Fibroblast of lung (primary cell): ENCODE measurements around the gene SRRM3. TPM values are rescaled to one million over a fixed set of nuclear protein-coding genes. Genes with fewer than 3 reads are reported as not detected.

Source experiments
- DNase-seq, 2 donors: peaks; one replicate each; pipeline versions ENCODE4 v3.0.0 to v3.0.0-alpha.2; 2010; ENCODE audit warnings: low read depth in 2 of 2
- H2AFZ ChIP-seq: 2 replicates; pipeline ENCODE4 v1.5.1; 2012; ENCODE audit warnings: low read length, control low read depth, inconsistent platforms
- H3K27ac ChIP-seq: 2 replicates; pipeline ENCODE4 v1.5.1; 2011; ENCODE audit warnings: low read length, control low read depth; ENCODE audit not compliant: insufficient read depth
- H3K27me3 ChIP-seq: 2 replicates; pipeline ENCODE4 v1.5.1; 2011; ENCODE audit warnings: mild to moderate bottlenecking, low read length; ENCODE audit not compliant: control insufficient read depth, insufficient read depth
- H3K36me3 ChIP-seq: 2 replicates; pipeline ENCODE4 v1.5.1; 2011; ENCODE audit warnings: low read length; ENCODE audit not compliant: control insufficient read depth, insufficient read depth
- H3K4me1 ChIP-seq: 2 replicates; pipeline ENCODE4 v1.5.1; 2011; ENCODE audit warnings: low read length; ENCODE audit not compliant: control insufficient read depth, insufficient read depth; ENCODE audit errors: extremely low read depth
- H3K4me2 ChIP-seq: 2 replicates; pipeline ENCODE4 v1.5.1; 2011; ENCODE audit warnings: low read length, control low read depth; ENCODE audit not compliant: insufficient read depth; ENCODE audit errors: extremely low read depth
- H3K4me3 ChIP-seq, 4 experiments: fragments of 200-600 bp in 1 of 4; sonication (generic) in 1 of 4; replicated peaks in 1 of 4; 2 replicates each; pipeline ENCODE4 v1.5.1; 2011 to 2016; ENCODE audit warnings: low read length in 4 of 4, low read depth in 3 of 4, mild to moderate bottlenecking in 3 of 4, control low read depth in 2 of 4, inconsistent platforms in 1 of 4, mixed read lengths in 1 of 4; ENCODE audit not compliant: insufficient read depth in 1 of 4; ENCODE audit errors: control extremely low read depth in 1 of 4
- H3K79me2 ChIP-seq: 2 replicates; pipeline ENCODE4 v1.5.1; 2012; ENCODE audit warnings: mild to moderate bottlenecking, low read length, inconsistent platforms; ENCODE audit not compliant: control insufficient read depth, insufficient read depth
- H3K9ac ChIP-seq: 2 replicates; pipeline ENCODE4 v1.5.1; 2011; ENCODE audit warnings: mild to moderate bottlenecking, low read length, control low read depth; ENCODE audit not compliant: insufficient read depth
- H3K9me3 ChIP-seq: 2 replicates; pipeline ENCODE4 v1.5.1; 2012; ENCODE audit warnings: low read depth, low read length; ENCODE audit not compliant: control insufficient read depth, insufficient read depth
- H4K20me1 ChIP-seq: 2 replicates; pipeline ENCODE4 v1.5.1; 2011; ENCODE audit warnings: low read length; ENCODE audit not compliant: control insufficient read depth, insufficient read depth; ENCODE audit errors: extremely low read depth
- EZH2 ChIP-seq: IDR thresholded peaks from 2 replicates; pipeline ENCODE4 v1.5.1; 2012; ENCODE audit warnings: low read length, control low read depth, mild to moderate bottlenecking; ENCODE audit errors: missing control alignments
- polyA plus RNA-seq, 2 donors: library from polyadenylated mRNA; depleted of rRNA in 1 of 2; stranded (reverse) in 1 of 2; unstranded in 1 of 2; fragments of >200 nt; gene quantifications; 2 replicates each; pipeline ENCODE4 v1.2.1, GENCODE V29; 2011 to 2012; ENCODE audit warnings: missing spikeins in 1 of 2
- total RNA-seq: library from RNA; depleted of rRNA; stranded (reverse); fragments of >200 nt; gene quantifications from 2 replicates; pipeline ENCODE4 v1.2.1, GENCODE V29; 2014
- TF ChIP-seq, protein P1 (sequence below), 2 donors: IDR thresholded peaks in 1 of 2; conservative IDR thresholded peaks in 1 of 2; 1 replicate in 1 of 2; 2 replicates in 1 of 2; pipeline ENCODE4 v1.5.1; 2011 to 2012; ENCODE audit warnings: low read length in 2 of 2, control low read depth in 1 of 2, inconsistent platforms in 1 of 2, low read depth in 1 of 2, mild to moderate bottlenecking in 1 of 2

SRRM3 gene
- total and polyA plus RNA-seq, 2 donors (not counting 1 experiment from before 2014, with no cell fraction given), result 0.40 to 1.7 TPM

DNA sequence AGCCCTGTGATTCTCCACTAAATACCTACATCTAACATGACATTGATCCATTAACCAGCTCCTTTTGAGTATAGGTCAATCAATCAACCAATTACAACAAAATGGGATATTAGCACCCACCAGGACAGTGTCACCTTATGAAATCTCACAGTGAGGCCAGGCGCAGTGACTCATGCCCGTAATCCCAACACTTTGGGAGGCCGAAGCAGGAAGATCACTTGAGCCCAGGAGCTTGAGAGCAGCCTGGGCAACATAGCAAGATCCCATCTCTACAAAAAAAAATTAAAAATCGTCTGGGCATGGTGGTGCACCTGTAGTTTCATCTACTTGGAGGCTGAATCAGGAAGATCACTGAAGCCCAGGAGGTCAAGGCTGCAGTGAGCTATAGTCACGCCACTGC, 28.5 kb downstream of the SRRM3 start:
- no peak overlapping the region for H3K9ac ChIP-seq

DNA sequence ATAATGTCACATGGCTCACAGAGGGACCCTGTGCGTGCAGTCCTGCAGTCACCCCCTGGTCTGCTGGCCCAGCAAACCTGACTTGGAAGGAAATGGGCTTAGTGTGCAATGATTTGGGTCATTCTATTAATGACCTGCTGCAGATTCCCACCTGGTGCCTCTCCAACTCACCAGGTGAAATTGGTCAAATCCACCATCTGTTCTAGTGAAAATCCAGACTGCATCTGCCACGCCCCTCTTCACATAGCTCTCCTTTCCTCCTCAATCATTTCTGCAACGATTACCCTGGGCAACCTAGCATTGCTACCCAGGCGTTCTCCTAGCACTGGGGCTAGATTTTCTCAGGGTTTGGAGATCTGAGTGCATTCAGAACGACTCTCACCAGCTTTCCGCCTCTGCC, 29.4 kb downstream of the SRRM3 start:
- no peaks in the 10 kb centered on the region for H3K4me1 ChIP-seq
- no peaks in the 10 kb centered on the region for H4K20me1 ChIP-seq
- no peak for DNase-seq
- TF ChIP-seq, protein P1, sequence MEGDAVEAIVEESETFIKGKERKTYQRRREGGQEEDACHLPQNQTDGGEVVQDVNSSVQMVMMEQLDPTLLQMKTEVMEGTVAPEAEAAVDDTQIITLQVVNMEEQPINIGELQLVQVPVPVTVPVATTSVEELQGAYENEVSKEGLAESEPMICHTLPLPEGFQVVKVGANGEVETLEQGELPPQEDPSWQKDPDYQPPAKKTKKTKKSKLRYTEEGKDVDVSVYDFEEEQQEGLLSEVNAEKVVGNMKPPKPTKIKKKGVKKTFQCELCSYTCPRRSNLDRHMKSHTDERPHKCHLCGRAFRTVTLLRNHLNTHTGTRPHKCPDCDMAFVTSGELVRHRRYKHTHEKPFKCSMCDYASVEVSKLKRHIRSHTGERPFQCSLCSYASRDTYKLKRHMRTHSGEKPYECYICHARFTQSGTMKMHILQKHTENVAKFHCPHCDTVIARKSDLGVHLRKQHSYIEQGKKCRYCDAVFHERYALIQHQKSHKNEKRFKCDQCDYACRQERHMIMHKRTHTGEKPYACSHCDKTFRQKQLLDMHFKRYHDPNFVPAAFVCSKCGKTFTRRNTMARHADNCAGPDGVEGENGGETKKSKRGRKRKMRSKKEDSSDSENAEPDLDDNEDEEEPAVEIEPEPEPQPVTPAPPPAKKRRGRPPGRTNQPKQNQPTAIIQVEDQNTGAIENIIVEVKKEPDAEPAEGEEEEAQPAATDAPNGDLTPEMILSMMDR (conservative IDR thresholded peaks at IDR 0.05 in 1 of 2, IDR thresholded peaks at IDR 0.05 in 1 of 2; ENCODE audit: low read depth in 1 of 2, low read length in 2 of 2), result no peak
- no peak for TF ChIP-seq EZH2
- no peak overlapping the region for H3K9ac ChIP-seq
- no peak overlapping the region for H2AFZ ChIP-seq
- no peak overlapping the region for H3K27ac ChIP-seq
- no peaks in the 10 kb centered on the region for H3K27me3 ChIP-seq
- no peak overlapping the region for H3K4me3 ChIP-seq
- H3K79me2 ChIP-seq, result no peaks in the 10 kb centered on the region
- no peaks in the 10 kb centered on the region for H3K36me3 ChIP-seq
- no peaks in the 10 kb centered on the region for H3K9me3 ChIP-seq
- no peak overlapping the region for H3K4me2 ChIP-seq

More for the DNA sequence above, 28.5 kb downstream of the SRRM3 start:
- Histone ChIP-seq H3K27me3 (no peaks in the 10 kb centered on the region), H3K36me3 (no peaks in the 10 kb centered on the region), H2AFZ (no peak overlapping the region), H3K4me1 (no peaks in the 10 kb centered on the region), H3K79me2 (no peaks in the 10 kb centered on the region), H3K4me2 (no peak overlapping the region), H3K9me3 (no peaks in the 10 kb centered on the region), H4K20me1 (no peaks in the 10 kb centered on the region), H3K4me3 (no peak overlapping the region), H3K27ac (no peak overlapping the region)
- TF ChIP-seq, protein P1 (conservative IDR thresholded peaks at IDR 0.05 in 1 of 2, IDR thresholded peaks at IDR 0.05 in 1 of 2; ENCODE audit: low read depth in 1 of 2, low read length in 2 of 2), result no peak
- no peak for TF ChIP-seq EZH2
- DNase-seq, result no peak

DNA sequence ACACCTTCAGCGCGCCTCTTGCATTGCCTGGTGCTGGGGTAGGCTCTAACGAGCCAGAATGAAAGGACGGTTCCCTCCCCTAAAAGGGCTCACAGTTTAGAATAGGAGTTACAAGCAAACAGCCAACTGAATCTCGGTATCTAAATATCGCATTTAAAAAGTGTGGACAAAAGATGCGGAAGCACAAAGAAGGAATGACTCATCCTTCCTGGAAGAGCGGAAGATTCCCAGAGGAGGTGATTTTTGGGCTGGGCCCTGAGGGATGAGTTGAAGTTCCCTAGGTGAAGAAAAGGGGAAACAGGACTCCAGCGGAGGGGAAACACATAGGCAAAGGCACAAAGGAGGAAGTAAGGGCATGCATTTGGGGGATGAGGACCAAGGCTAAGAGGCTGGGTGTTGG, 29.9 kb downstream of the SRRM3 start:
- Histone ChIP-seq H2AFZ (no peak overlapping the region), H3K79me2 (no peaks in the 10 kb centered on the region), H3K36me3 (no peaks in the 10 kb centered on the region), H3K27ac (no peak overlapping the region), H3K4me3 (no peak overlapping the region), H3K9me3 (no peaks in the 10 kb centered on the region), H3K9ac (no peak overlapping the region), H3K4me2 (no peak overlapping the region), H3K27me3 (no peaks in the 10 kb centered on the region), H3K4me1 (no peaks in the 10 kb centered on the region), H4K20me1 (no peaks in the 10 kb centered on the region)
- TF ChIP-seq EZH2, result no peak
- TF ChIP-seq, protein P1 (conservative IDR thresholded peaks at IDR 0.05 in 1 of 2, IDR thresholded peaks at IDR 0.05 in 1 of 2; ENCODE audit: low read depth in 1 of 2, low read length in 2 of 2), result no peak
- DNase-seq, result no peak
